GM19324 (cell line): ENCODE data around the gene HENMT1.
"Not testable (repeated sequence)": the region's sequence is repeated elsewhere in the genome, so short reads cannot be mapped to it uniquely, and the experiment has no call there.

Experiments
- ATAC-seq: cut with Tn5 transposase; IDR thresholded peaks from one replicate; pipeline ENCODE4 v1.9.1; 2021; ENCODE audit warnings: mild to moderate bottlenecking, moderate library complexity; ENCODE audit not compliant: unreplicated experiment, low FRiP score

HENMT1 gene

GRCh38 chr1:108678706-108679105 is 17.8 kb upstream of the HENMT1 start:
- ATAC-seq: no peak

- ATAC-seq: no peak
Measured at GRCh38 chr1:108671143-108671542, 10.2 kb upstream of the HENMT1 start.

GRCh38 chr1:108670131-108670773 is 9.4 kb upstream of the HENMT1 start:
- no peak for ATAC-seq

- no peak for ATAC-seq
Measured at GRCh38 chr1:108669679-108670078, 8.8 kb upstream of the HENMT1 start.

GRCh38 chr1:108668777-108669176 is 7.9 kb upstream of the HENMT1 start:
- ATAC-seq: no peak

- not testable (repeated sequence) for ATAC-seq
Measured at GRCh38 chr1:108667422-108667821, 6.5 kb upstream of the HENMT1 start.

- ATAC-seq: no peak
Measured at GRCh38 chr1:108665771-108666170, 4.9 kb upstream of the HENMT1 start.

- ATAC-seq: no peak
Measured at GRCh38 chr1:108665067-108665466, 4.2 kb upstream of the HENMT1 start.

GRCh38 chr1:108664481-108664880 is 3.6 kb upstream of the HENMT1 start:
- no peak for ATAC-seq

GRCh38 chr1:108663074-108663473 is 2.2 kb upstream of the HENMT1 start:
- ATAC-seq: no peak

GRCh38 chr1:108657356-108658080 is 3.4 kb downstream of the HENMT1 start:
- ATAC-seq: no peak

- ATAC-seq: no peak
Measured at GRCh38 chr1:108653431-108654105, 7.3 kb downstream of the HENMT1 start.

- ATAC-seq: peak; percentile 82
Measured at GRCh38 chr1:108646648-108647269, 14.1 kb downstream of the HENMT1 start.

GRCh38 chr1:108646265-108646647 is 14.6 kb downstream of the HENMT1 start:
- no peak for ATAC-seq

GRCh38 chr1:108645564-108646184 is 15.2 kb downstream of the HENMT1 start:
- ATAC-seq: no peak

GRCh38 chr1:108644984-108645383 is 15.9 kb downstream of the HENMT1 start:
- no peak for ATAC-seq

- no peak for ATAC-seq
Measured at GRCh38 chr1:108643492-108644335, 17.2 kb downstream of the HENMT1 start.

GRCh38 chr1:108640863-108641262 is 20.0 kb downstream of the HENMT1 start:
- not testable (repeated sequence) for ATAC-seq

GRCh38 chr1:108639899-108640560 is 20.9 kb downstream of the HENMT1 start:
- ATAC-seq: no peak
